ENCODE measurements around the gene SLC6A1. TPM values are rescaled to one million over a fixed set of nuclear protein-coding genes. Genes with fewer than 3 reads are reported as not detected.

SLC6A1 gene
- total RNA-seq (2021; fragmentation: NEBNext Ultra II Directional; extraction: Animal tissue kit (Norgen Biotek cat#: 25700)) (0.30 and 0.31 TPM in 2 replicates), polyA plus RNA-seq (2011; rRNA removed) (0.35 and 0.63 TPM in 2 replicates), polyA minus RNA-seq (2011; rRNA and poly(A)+ RNA removed) (0.44 and 1.2 TPM in 2 replicates)
- 0.50 TPM for polyA plus RNA-seq (2011; cell fraction: cytosol; rRNA removed)
- 1.00 TPM for polyA plus RNA-seq (2011; cell fraction: nucleus; rRNA removed)
- 0.22 to 0.61 TPM (median 0.41 TPM) in 4 replicates for polyA plus RNA-seq (2012, experiment 1 of 2)
- 0.22 TPM for polyA plus RNA-seq (2012, experiment 2 of 2)
- polyA plus RNA-seq (2013, experiment 1 of 2) = 0.24 TPM
- polyA plus RNA-seq (2013, experiment 2 of 2) = 0.26 TPM
- polyA minus RNA-seq (2011; cell fraction: cytosol; rRNA and poly(A)+ RNA removed) = 0.51 TPM
- polyA minus RNA-seq (2011; cell fraction: nucleus; rRNA and poly(A)+ RNA removed) = 0.50 TPM
- long read RNA-seq, experiment 1 = 0 reads
- long read RNA-seq, experiment 2 = 0 reads

DNA sequence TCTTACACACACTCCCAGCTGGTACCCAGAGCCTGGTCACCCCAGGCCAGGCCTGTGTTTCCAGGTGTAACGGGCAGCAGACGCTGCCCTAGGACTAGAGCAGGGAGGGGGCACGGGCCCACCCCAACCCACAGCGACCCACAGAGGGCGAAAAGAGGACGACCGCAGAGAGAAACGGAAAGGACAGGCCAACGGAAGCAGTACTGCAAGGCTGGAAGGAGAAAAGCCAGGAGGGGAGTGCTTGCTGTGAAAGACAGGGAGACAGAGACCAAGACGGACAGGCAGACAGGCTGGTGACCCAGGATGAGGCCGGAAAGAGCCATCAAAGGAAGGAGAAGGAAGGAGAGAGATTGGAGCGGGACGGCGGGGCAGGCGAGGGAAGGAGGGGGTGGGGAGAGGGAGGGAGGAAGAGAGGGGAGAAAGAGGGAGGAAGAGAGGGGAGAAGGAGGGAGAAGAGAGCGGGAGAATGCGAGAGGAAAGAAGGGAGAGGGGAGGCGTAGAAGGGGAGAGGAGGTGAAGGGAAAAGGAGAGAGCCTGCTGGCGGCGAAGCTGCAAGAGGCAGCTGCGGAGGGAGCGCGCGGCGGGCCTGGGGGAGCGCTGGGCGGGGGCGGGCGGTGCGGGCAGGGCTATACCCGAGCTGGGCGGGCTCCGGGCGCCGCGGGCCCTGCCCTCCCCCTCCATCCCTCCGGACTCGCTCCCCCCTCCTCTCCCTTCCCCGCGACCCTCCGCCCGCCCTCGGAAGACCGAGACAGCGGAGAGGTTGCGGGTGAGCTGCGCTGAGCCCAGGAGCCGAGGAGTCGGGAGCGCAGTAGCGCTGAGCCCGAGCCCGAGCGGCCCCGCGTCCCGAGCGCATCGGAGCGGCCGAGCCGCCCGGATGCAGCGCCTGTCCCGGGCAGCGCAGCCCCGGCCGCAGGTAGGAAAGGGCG is at the start of gene SLC6A1:
Gene SLC6A1 (plus strand): TSS at position 732 of the 926 bp plus-strand sequence. CDS start 24,464 bp downstream, outside the sequence.
- Histone ChIP-seq H3K27me3 (replicated peaks in 1 of 4; ENCODE audit: control insufficient read depth in 3 of 4, extremely low read depth in 1 of 4, insufficient read depth in 3 of 4, low read length in 3 of 4) (peaks cover 20 to 41% (median 39%) of the 10 kb centered on the region in 4 experiments), H4K5ac (ENCODE audit: insufficient read length, low read depth, low read length) (no peak within 1 kb of the TSS), H3K18ac (ENCODE audit: extremely low read depth, low read length) (peak within 1 kb of the TSS; percentile 78; the same call in 1 of the 2 replicates), H3K79me2 (ENCODE audit: control insufficient read depth in 1 of 2, insufficient read depth in 2 of 2, low read length in 2 of 2) (no peaks in the 10 kb centered on the region), H2BK12ac (ENCODE audit: low read depth, low read length) (peak within 1 kb of the TSS; percentile 33; the same call in 1 of the 2 replicates), H3K36me3 (ENCODE audit: control insufficient read depth in 2 of 4, insufficient read depth in 4 of 4, low read length in 3 of 4) (no peaks in the 10 kb centered on the region), H3K4me1 (replicated peaks in 1 of 4; ENCODE audit: control insufficient read depth in 3 of 4, insufficient read depth in 4 of 4, low read length in 3 of 4) (peaks cover 0 to 11% (median 5%) of the 10 kb centered on the region in 4 experiments; a peak in 5 of 7 replicates), H3K9ac (replicated peaks in 1 of 4; ENCODE audit: extremely low read depth in 1 of 4, low read depth in 3 of 4, low read length in 3 of 4) (peak within 1 kb of the TSS in 1 of 4 experiments; percentile 67; a peak in 2 of 7 replicates), H3K4me2 (ENCODE audit: insufficient read depth in 1 of 2, low read depth in 2 of 2, low read length in 2 of 2) (peak within 1 kb of the TSS; percentile 85 to 87), H3K56ac (replicated peaks; ENCODE audit: insufficient read length, low read depth, low read length) (no peak within 1 kb of the TSS), H4K20me1 (replicated peaks in 1 of 2; ENCODE audit: control insufficient read depth in 1 of 2, insufficient read depth in 2 of 2, low read length in 2 of 2) (no peaks in the 10 kb centered on the region), H4K91ac (replicated peaks; ENCODE audit: insufficient read length, low read length) (no peak within 1 kb of the TSS), H2BK20ac (ENCODE audit: low read length) (peak within 1 kb of the TSS; percentile 93; the same call in 1 of the 2 replicates), H3K23ac (ENCODE audit: insufficient read length) (no peak within 1 kb of the TSS), H2BK15ac (ENCODE audit: low read length) (no peak within 1 kb of the TSS), H3K14ac (ENCODE audit: insufficient read length) (no peak within 1 kb of the TSS), H2AFZ (ENCODE audit: low read length) (peak within 1 kb of the TSS; percentile 94; the same call in 1 of the 2 replicates), H3K4ac (replicated peaks; ENCODE audit: insufficient read length, low read depth, low read length) (no peak within 1 kb of the TSS), H2BK5ac (ENCODE audit: low read depth, low read length) (no peak within 1 kb of the TSS; the same call in 1 of the 2 replicates), H3K79me1 (ENCODE audit: low read depth, low read length) (no peaks in the 10 kb centered on the region), H3K23me2 (ENCODE audit: low read depth, low read length) (peaks cover 9% of the 10 kb centered on the region; the same call in 1 of the 2 replicates), H3K27ac (ENCODE audit: low read depth, low read length) (no peak within 1 kb of the TSS), H2BK120ac (replicated peaks; ENCODE audit: low read depth, low read length) (no peak within 1 kb of the TSS), H4K8ac (ENCODE audit: extremely low read depth, insufficient read depth, low read length) (peak within 1 kb of the TSS; percentile 39; the same call in 1 of the 2 replicates), H3K9me3 (ENCODE audit: insufficient read depth in 2 of 2, low read depth in 1 of 2, low read length in 1 of 2) (no peaks in the 10 kb centered on the region), H3K4me3 (ENCODE audit: extremely low read depth in 1 of 4, insufficient read depth in 2 of 4, low read depth in 3 of 4, low read length in 4 of 4) (peak within 1 kb of the TSS; percentile 66 to 86 (median 75)), H2AK5ac (ENCODE audit: low read depth, low read length) (no peak within 1 kb of the TSS)
- DNase-seq (ENCODE audit: low read depth in 1 of 2, low spot score in 2 of 2) = peak in 1 of 2 experiments; percentile 83
- WGBS, 2 experiments (ENCODE audit: extremely low coverage in 1 of 2, insufficient coverage in 1 of 2, insufficient read length in 1 of 2, insufficient replicate concordance in 2 of 2, low coverage in 1 of 2, low lambda C conversion rate in 2 of 2, missing lambda C conversion rate in 1 of 2) = 0% methylated on average over 25 of the region's 69 CpGs; no CpG with 5 or more reads in 1 of the 2 experiments
- ChIA-PET POLR2A (ENCODE audit: partially characterized antibody) (interaction anchor here (0.6 to 2.0 kb wide), 4 partner anchors 14 to 48 kb away, joined by 3 to 5 read pairs (median 4); no protein-coding TSS in a partner anchor), CTCF (ENCODE audit: partially characterized antibody) (interaction anchor here (0.7 to 13.4 kb wide), 13 partner anchors 8 to 234 kb away, joined by 3 to 100 read pairs (median 9); no protein-coding TSS in a partner anchor)
- FAIRE-seq = no peak
- TF ChIP-seq, protein P1, sequence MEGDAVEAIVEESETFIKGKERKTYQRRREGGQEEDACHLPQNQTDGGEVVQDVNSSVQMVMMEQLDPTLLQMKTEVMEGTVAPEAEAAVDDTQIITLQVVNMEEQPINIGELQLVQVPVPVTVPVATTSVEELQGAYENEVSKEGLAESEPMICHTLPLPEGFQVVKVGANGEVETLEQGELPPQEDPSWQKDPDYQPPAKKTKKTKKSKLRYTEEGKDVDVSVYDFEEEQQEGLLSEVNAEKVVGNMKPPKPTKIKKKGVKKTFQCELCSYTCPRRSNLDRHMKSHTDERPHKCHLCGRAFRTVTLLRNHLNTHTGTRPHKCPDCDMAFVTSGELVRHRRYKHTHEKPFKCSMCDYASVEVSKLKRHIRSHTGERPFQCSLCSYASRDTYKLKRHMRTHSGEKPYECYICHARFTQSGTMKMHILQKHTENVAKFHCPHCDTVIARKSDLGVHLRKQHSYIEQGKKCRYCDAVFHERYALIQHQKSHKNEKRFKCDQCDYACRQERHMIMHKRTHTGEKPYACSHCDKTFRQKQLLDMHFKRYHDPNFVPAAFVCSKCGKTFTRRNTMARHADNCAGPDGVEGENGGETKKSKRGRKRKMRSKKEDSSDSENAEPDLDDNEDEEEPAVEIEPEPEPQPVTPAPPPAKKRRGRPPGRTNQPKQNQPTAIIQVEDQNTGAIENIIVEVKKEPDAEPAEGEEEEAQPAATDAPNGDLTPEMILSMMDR (IDR thresholded peaks at IDR 0.05; ENCODE audit: control extremely low read depth in 1 of 3, insufficient read depth in 1 of 3, low read depth in 1 of 3, low read length in 3 of 3) = peak; percentile 62 to 71 (median 71)
- TF ChIP-seq SAP30 (IDR thresholded peaks at IDR 0.05; ENCODE audit: insufficient read depth, insufficient replicate concordance, low read length) (no peak), CHD1 (IDR thresholded peaks at IDR 0.05; ENCODE audit: low read depth, low read length) (no peak), CBX8 (IDR thresholded peaks at IDR 0.05; ENCODE audit: borderline replicate concordance, low read depth, low read length) (no peak), CHD2 (IDR thresholded peaks at IDR 0.05; ENCODE audit: low read length) (no peak), CEBPB (IDR thresholded peaks at IDR 0.05; ENCODE audit: low read depth, low read length) (no peak)

Data from H1 (cell line).